ENCODE data around the gene DVL1.

Gene DVL1

GRCh38 chr1:1325288-1326074 is 23.7 kb downstream of the DVL1 start:
- TF ChIP-seq NFIC (IDR thresholded peaks at IDR 0.05) (no peak), CEBPB (IDR thresholded peaks at IDR 0.05) (no peak), TEAD4 (IDR thresholded peaks at IDR 0.05) (no peak), FOXM1 (IDR thresholded peaks at IDR 0.05; ENCODE audit: borderline replicate concordance, low read depth) (no peak), YY1 (IDR thresholded peaks at IDR 0.05; ENCODE audit: low read depth) (no peak), MAX (IDR thresholded peaks at IDR 0.05) (no peak), EGR1 (IDR thresholded peaks at IDR 0.05) (no peak), USF1 (IDR thresholded peaks at IDR 0.05) (no peak)

GRCh38 chr1:1324524-1325287 is 24.5 kb downstream of the DVL1 start, which contains the start of the genes CPTP and INTS11:
CPTP (plus strand) TSS chr1:1324802; CDS start chr1:1326911, 2,109 bp downstream.
INTS11 (minus strand) TSS chr1:1324660; CDS start chr1:1324608, 52 bp downstream.
- TF ChIP-seq CREB1 (IDR thresholded peaks at IDR 0.05; ENCODE audit: low read depth) (peak; percentile 28; the same call in 1 of the 2 replicates), USF1 (IDR thresholded peaks at IDR 0.05) (no peak), TCF12 (IDR thresholded peaks at IDR 0.05; ENCODE audit: low read depth) (peak; percentile 9; the same call in 1 of the 2 replicates), MAX (IDR thresholded peaks at IDR 0.05) (peak; percentile 66), ZBTB7A (IDR thresholded peaks at IDR 0.05; ENCODE audit: low read depth) (peak; percentile 30), REST (IDR thresholded peaks at IDR 0.05; ENCODE audit: low read depth) (no peak), TAF1 (IDR thresholded peaks at IDR 0.05; ENCODE audit: low read depth) (peak; percentile 78; the same call in 1 of the 2 replicates), EGR1 (IDR thresholded peaks at IDR 0.05) (no peak), YY1 (IDR thresholded peaks at IDR 0.05; ENCODE audit: low read depth) (no peak), FOXM1 (IDR thresholded peaks at IDR 0.05; ENCODE audit: borderline replicate concordance, low read depth) (no peak)

GRCh38 chr1:1324084-1324523 is 25.1 kb downstream of the DVL1 start:
- no peak; the same call in 1 of the 2 replicates for TF ChIP-seq TCF12 (IDR thresholded peaks at IDR 0.05; ENCODE audit: low read depth)
- TF ChIP-seq FOXM1 (IDR thresholded peaks at IDR 0.05; ENCODE audit: borderline replicate concordance, low read depth) = no peak
- no peak for TF ChIP-seq EGR1 (IDR thresholded peaks at IDR 0.05)
- 0 out of 2 replicates have a peak, but pooled peaks have one; percentile 4 for TF ChIP-seq ZBTB7A (IDR thresholded peaks at IDR 0.05; ENCODE audit: low read depth)
- no peak for TF ChIP-seq EP300 (IDR thresholded peaks at IDR 0.05; ENCODE audit: borderline replicate concordance)
- no peak for TF ChIP-seq RAD21 (IDR thresholded peaks at IDR 0.05; ENCODE audit: low read depth)
- TF ChIP-seq MAX (IDR thresholded peaks at IDR 0.05) = no peak
- no peak for TF ChIP-seq CREB1 (IDR thresholded peaks at IDR 0.05; ENCODE audit: low read depth)

- TF ChIP-seq MAX (IDR thresholded peaks at IDR 0.05) (no peak), RAD21 (IDR thresholded peaks at IDR 0.05; ENCODE audit: low read depth) (no peak), YY1 (IDR thresholded peaks at IDR 0.05; ENCODE audit: low read depth) (no peak), REST (IDR thresholded peaks at IDR 0.05; ENCODE audit: low read depth) (no peak), CREB1 (IDR thresholded peaks at IDR 0.05; ENCODE audit: low read depth) (no peak), EP300 (IDR thresholded peaks at IDR 0.05; ENCODE audit: borderline replicate concordance) (no peak), NFIC (IDR thresholded peaks at IDR 0.05) (no peak), EGR1 (IDR thresholded peaks at IDR 0.05) (no peak), TEAD4 (IDR thresholded peaks at IDR 0.05) (no peak), CEBPB (IDR thresholded peaks at IDR 0.05) (no peak), ZBTB7A (IDR thresholded peaks at IDR 0.05; ENCODE audit: low read depth) (no peak)
These were observed 26.3 kb downstream of the DVL1 start for GRCh38 chr1:1322952-1323351.

- TF ChIP-seq EGR1 (IDR thresholded peaks at IDR 0.05) (no peak), NFIC (IDR thresholded peaks at IDR 0.05) (no peak), TEAD4 (IDR thresholded peaks at IDR 0.05) (no peak), CEBPB (IDR thresholded peaks at IDR 0.05) (no peak), ZBTB7A (IDR thresholded peaks at IDR 0.05; ENCODE audit: low read depth) (no peak), TCF12 (IDR thresholded peaks at IDR 0.05; ENCODE audit: low read depth) (no peak), RAD21 (IDR thresholded peaks at IDR 0.05; ENCODE audit: low read depth) (no peak), TAF1 (IDR thresholded peaks at IDR 0.05; ENCODE audit: low read depth) (no peak), USF1 (IDR thresholded peaks at IDR 0.05) (no peak), REST (IDR thresholded peaks at IDR 0.05; ENCODE audit: low read depth) (no peak), MAX (IDR thresholded peaks at IDR 0.05) (no peak), CREB1 (IDR thresholded peaks at IDR 0.05; ENCODE audit: low read depth) (no peak), YY1 (IDR thresholded peaks at IDR 0.05; ENCODE audit: low read depth) (no peak), EP300 (IDR thresholded peaks at IDR 0.05; ENCODE audit: borderline replicate concordance) (no peak)
These were observed 26.8 kb downstream of the DVL1 start for GRCh38 chr1:1322418-1322817.

Data from Ishikawa (cell line).